IPS-18c (cell line): ENCODE data around the gene REP15.
"Not testable (repeated sequence)": the region's sequence is repeated elsewhere in the genome, so short reads cannot be mapped to it uniquely, and the experiment has no call there.

Experiments used
- H3K4me3 ChIP-seq: 2 replicates; pipeline ENCODE4 v1.7.0; 2013; ENCODE audit warnings: low read depth, mild to moderate bottlenecking, low read length, moderate library complexity; ENCODE audit not compliant: insufficient read depth
- H3K9me3 ChIP-seq: one replicate; pipeline ENCODE4 v1.6.1; 2013; ENCODE audit warnings: mild to moderate bottlenecking, low read length, moderate library complexity; ENCODE audit not compliant: control insufficient read depth, insufficient read depth

Gene REP15

DNA sequence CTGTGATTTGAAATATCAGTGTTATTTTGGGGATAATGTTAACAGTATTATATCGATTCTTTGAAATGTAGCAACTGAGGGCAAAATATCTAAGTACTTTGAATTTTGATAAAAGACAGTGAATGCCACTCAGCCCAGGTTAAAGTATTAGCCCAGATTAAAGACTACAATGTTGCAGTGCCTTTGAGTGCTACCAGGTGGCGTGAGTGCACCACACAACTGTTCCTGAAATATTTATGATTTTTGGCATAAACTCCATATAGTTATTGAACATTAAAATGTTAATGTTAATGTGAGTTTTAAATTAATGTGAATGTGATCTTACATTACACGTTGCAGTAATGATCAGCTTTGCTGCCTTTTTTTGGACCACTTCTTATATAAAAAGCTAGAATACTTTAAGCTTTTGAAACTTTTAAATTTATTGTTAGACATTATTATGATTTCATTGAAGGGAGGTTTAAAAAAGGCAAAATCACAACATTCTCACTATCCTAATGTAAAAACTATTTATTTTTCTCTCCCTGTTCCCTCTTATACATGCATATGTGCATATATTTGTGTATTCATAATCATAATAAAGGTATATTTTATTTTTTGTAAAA, 36.9 kb downstream of the REP15 start:
- Histone ChIP-seq H3K4me3 (no peak overlapping the region), H3K9me3 (no peaks in the 10 kb centered on the region)

- Histone ChIP-seq H3K9me3 (no peaks in the 10 kb centered on the region), H3K4me3 (no peak overlapping the region)
Measured at GRCh38 chr12:27733791-27734190, 37.5 kb downstream of the REP15 start.

- H3K9me3 ChIP-seq, H3K4me3 ChIP-seq: not testable (repeated sequence)
Measured at GRCh38 chr12:27734321-27734720, 38.1 kb downstream of the REP15 start.

DNA sequence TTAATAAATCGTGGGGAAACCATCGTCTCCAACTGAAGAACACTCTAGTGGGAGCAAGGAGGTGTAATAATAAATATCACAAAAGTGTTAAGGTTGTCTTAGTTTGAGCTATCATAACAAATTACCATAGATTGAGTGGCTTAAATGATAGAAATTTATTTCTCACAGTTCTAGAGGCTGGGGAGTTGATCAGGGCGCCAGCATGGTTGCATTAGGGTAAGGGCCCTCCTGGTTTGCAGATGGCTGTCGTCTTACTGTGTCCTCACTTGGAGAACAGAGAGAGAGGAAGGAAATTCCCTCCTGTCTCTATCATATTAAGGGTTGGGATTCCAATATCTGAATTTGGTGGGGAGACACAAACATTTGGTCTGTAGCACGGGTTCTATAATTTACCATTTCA, 47.4 kb downstream of the REP15 start:
- Histone ChIP-seq H3K4me3 (no peak overlapping the region), H3K9me3 (no peaks in the 10 kb centered on the region)

- H3K4me3 ChIP-seq, H3K9me3 ChIP-seq: not testable (repeated sequence)
Measured at GRCh38 chr12:27745734-27746133, 49.5 kb downstream of the REP15 start.
